Endothelial cell (in vitro differentiated cells): ENCODE measurements around the gene UBE2G2. TPM values are rescaled to one million over a fixed set of nuclear protein-coding genes. Genes with fewer than 3 reads are reported as not detected.

ENCODE experiments used
- DNase-seq: peaks from one replicate; pipeline ENCODE4 v3.0.0; 2021; ENCODE audit warnings: low spot score
- H3K27ac Mint-ChIP-seq: one replicate; pipeline ENCODE4 v1.8.0; 2021; ENCODE audit warnings: mixed read lengths, inconsistent platforms; ENCODE audit not compliant: unreplicated experiment
- H3K27me3 Mint-ChIP-seq: one replicate; pipeline ENCODE4 v1.8.0; 2021; ENCODE audit warnings: mild to moderate bottlenecking, moderate library complexity, mixed read lengths, inconsistent platforms; ENCODE audit not compliant: unreplicated experiment
- H3K36me3 Mint-ChIP-seq: one replicate; pipeline ENCODE4 v1.8.0; 2021; ENCODE audit warnings: mild to moderate bottlenecking, low read depth, mixed read lengths, inconsistent platforms; ENCODE audit not compliant: unreplicated experiment
- H3K4me1 Mint-ChIP-seq: one replicate; pipeline ENCODE4 v1.8.0; 2021; ENCODE audit warnings: mild to moderate bottlenecking, mixed read lengths, inconsistent platforms; ENCODE audit not compliant: unreplicated experiment
- H3K4me3 Mint-ChIP-seq: one replicate; pipeline ENCODE4 v1.8.0; 2021; ENCODE audit warnings: mild to moderate bottlenecking, mixed read lengths, inconsistent platforms; ENCODE audit not compliant: unreplicated experiment
- H3K9me3 Mint-ChIP-seq: one replicate; pipeline ENCODE4 v1.8.0; 2021; ENCODE audit warnings: mixed read lengths, inconsistent platforms; ENCODE audit not compliant: unreplicated experiment
- CTCF ChIP-seq: fragments of 200-600 bp; sonication (generic); IDR thresholded peaks from one replicate; pipeline ENCODE4 v1.5.0; 2021; ENCODE audit warnings: antibody characterized with exemption; ENCODE audit not compliant: unreplicated experiment
- total RNA-seq: library from RNA; stranded (reverse); fragmentation: NEBNext Ultra II Directional; extraction: Animal tissue kit (Norgen Biotek cat#: 25700); gene quantifications from one replicate; pipeline ENCODE4 v1.2.1, GENCODE V29; 2021; ENCODE audit not compliant: unreplicated experiment

Gene UBE2G2
- total RNA-seq, 1 donor from 2014 or later = 49.6 TPM

- Mint-ChIP-seq H3K4me3 (no peak overlapping the region), H3K36me3 (no peaks in the 10 kb centered on the region), H3K27me3 (peaks cover 3% of the 10 kb centered on the region), H3K4me1 (no peaks in the 10 kb centered on the region), H3K9me3 (no peaks in the 10 kb centered on the region), H3K27ac (no peak overlapping the region)
- TF ChIP-seq CTCF = no peak
- DNase-seq = no peak
These were observed 37.3 kb upstream of the UBE2G2 start for GRCh38 chr21:44838951-44839350.

GRCh38 chr21:44838039-44838895 lies 36.6 kb upstream of the UBE2G2 start:
- no peak for TF ChIP-seq CTCF
- no peak overlapping the region for H3K4me3 Mint-ChIP-seq
- H3K36me3 Mint-ChIP-seq = no peaks in the 10 kb centered on the region
- no peak for DNase-seq
- no peaks in the 10 kb centered on the region for H3K9me3 Mint-ChIP-seq
- H3K4me1 Mint-ChIP-seq = no peaks in the 10 kb centered on the region
- H3K27ac Mint-ChIP-seq = no peak overlapping the region
- peaks cover 3% of the 10 kb centered on the region for H3K27me3 Mint-ChIP-seq

- Mint-ChIP-seq H3K9me3 (no peaks in the 10 kb centered on the region), H3K27me3 (peaks cover 3% of the 10 kb centered on the region)
These were observed 35.9 kb upstream of the UBE2G2 start for GRCh38 chr21:44837537-44837936.

GRCh38 chr21:44836666-44837471 lies 35.2 kb upstream of the UBE2G2 start:
- no peak for DNase-seq
- no peaks in the 10 kb centered on the region for H3K4me1 Mint-ChIP-seq
- H3K27me3 Mint-ChIP-seq = peaks cover under 1% of the 10 kb centered on the region
- no peaks in the 10 kb centered on the region for H3K36me3 Mint-ChIP-seq
- H3K27ac Mint-ChIP-seq = no peak overlapping the region
- no peaks in the 10 kb centered on the region for H3K9me3 Mint-ChIP-seq
- H3K4me3 Mint-ChIP-seq = no peak overlapping the region
- TF ChIP-seq CTCF = no peak

More at GRCh38 chr21:44837537-44837936, 35.9 kb upstream of the UBE2G2 start:
- Mint-ChIP-seq H3K4me3 (no peak overlapping the region), H3K36me3 (no peaks in the 10 kb centered on the region), H3K27ac (no peak overlapping the region), H3K4me1 (no peaks in the 10 kb centered on the region)
- TF ChIP-seq CTCF = no peak
- DNase-seq = no peak

- H3K4me1 Mint-ChIP-seq = no peaks in the 10 kb centered on the region
- H3K4me3 Mint-ChIP-seq = no peak overlapping the region
- no peak for DNase-seq
- no peaks in the 10 kb centered on the region for H3K9me3 Mint-ChIP-seq
- no peaks in the 10 kb centered on the region for H3K36me3 Mint-ChIP-seq
- no peaks in the 10 kb centered on the region for H3K27me3 Mint-ChIP-seq
- no peak overlapping the region for H3K27ac Mint-ChIP-seq
- TF ChIP-seq CTCF = no peak
These were observed 34.7 kb upstream of the UBE2G2 start for GRCh38 chr21:44836349-44836665.
